H1 (cell line): ENCODE measurements around the gene PXDN. TPM values are rescaled to one million over a fixed set of nuclear protein-coding genes. Genes with fewer than 3 reads are reported as not detected.
A peak's percentile ranks its signal among the peaks of the same experiment; 100 is the strongest.

Source experiments
- CTCF ChIA-PET: fragments of 300-600 bp; sonication (Branson Sonifier 250); formaldehyde crosslinking; loops from one replicate; lab custom pipeline; 2021; ENCODE audit not compliant: partially characterized antibody; lab: Charles Lee
- POLR2A ChIA-PET: fragments of 300-600 bp; sonication (Branson Sonifier 250); formaldehyde crosslinking; loops from one replicate; lab custom pipeline; 2021; ENCODE audit warnings: inconsistent platforms; ENCODE audit not compliant: partially characterized antibody; lab: Charles Lee
- DNase-seq, 2 experiments: peaks; one replicate each; pipeline versions ENCODE4 v3.0.0 to v3.0.0-alpha.2; 2010 to 2022; ENCODE audit warnings: low spot score in 2 of 2, low read depth in 1 of 2, mixed read lengths in 1 of 2
- FAIRE-seq: peaks from 2 replicates; lab custom pipeline; 2011; peaks lifted over from hg19 to GRCh38; lab: Jason Lieb, UNC
- H2AFZ ChIP-seq: 2 replicates; pipeline ENCODE4 v1.8.1; 2012; ENCODE audit warnings: low read length, inconsistent platforms
- H2AK5ac ChIP-seq: 2 replicates; pipeline ENCODE4 v1.6.1; 2013; ENCODE audit warnings: low read depth, low read length
- H2BK120ac ChIP-seq: replicated peaks from 2 replicates; pipeline ENCODE3; 2013; ENCODE audit warnings: low read depth, low read length, inconsistent platforms
- H2BK12ac ChIP-seq: 2 replicates; pipeline ENCODE4 v1.6.1; 2013; ENCODE audit warnings: low read depth, low read length
- H2BK15ac ChIP-seq: 2 replicates; pipeline ENCODE4 v1.6.1; 2013; ENCODE audit warnings: low read length
- H2BK20ac ChIP-seq: 2 replicates; pipeline ENCODE4 v1.6.1; 2013; ENCODE audit warnings: low read length
- H2BK5ac ChIP-seq: 2 replicates; pipeline ENCODE4 v1.6.1; 2013; ENCODE audit warnings: low read depth, low read length
- H3K14ac ChIP-seq: 2 replicates; pipeline ENCODE4 v1.6.1; 2013; ENCODE audit warnings: inconsistent platforms; ENCODE audit not compliant: insufficient read length
- H3K18ac ChIP-seq: 2 replicates; pipeline ENCODE4 v1.6.1; 2013; ENCODE audit warnings: low read length; ENCODE audit errors: extremely low read depth
- H3K23ac ChIP-seq: 2 replicates; pipeline ENCODE4 v1.6.1; 2013; ENCODE audit warnings: inconsistent platforms; ENCODE audit not compliant: insufficient read length
- H3K23me2 ChIP-seq: 2 replicates; pipeline ENCODE4 v1.6.1; 2013; ENCODE audit warnings: low read depth, low read length
- H3K27ac ChIP-seq: 2 replicates; pipeline ENCODE4 v1.6.1; 2011; ENCODE audit warnings: low read depth, low read length, inconsistent platforms
- H3K27me3 ChIP-seq, 4 experiments: replicated peaks in 1 of 4; 1 replicate in 1 of 4; 2 replicates in 3 of 4; pipeline versions ENCODE4 v1.6.1 to v1.8.1; 2011 to 2013; ENCODE audit warnings: low read length in 3 of 4, mild to moderate bottlenecking in 3 of 4, inconsistent platforms in 2 of 4, mixed read lengths in 2 of 4, moderate library complexity in 1 of 4; ENCODE audit not compliant: control insufficient read depth in 3 of 4, insufficient read depth in 3 of 4; ENCODE audit errors: extremely low read depth in 1 of 4
- H3K36me3 ChIP-seq, 4 experiments: 2 replicates each; pipeline versions ENCODE4 v1.6.1 to v1.8.1; 2011 to 2013; ENCODE audit warnings: mild to moderate bottlenecking in 4 of 4, low read length in 3 of 4, moderate library complexity in 2 of 4, control low read depth in 1 of 4, inconsistent platforms in 1 of 4; ENCODE audit not compliant: insufficient read depth in 4 of 4, control insufficient read depth in 2 of 4
- H3K4ac ChIP-seq: replicated peaks from 2 replicates; pipeline ENCODE3; 2013; ENCODE audit warnings: low read length, low read depth, mixed read lengths, inconsistent platforms; ENCODE audit not compliant: insufficient read length
- H3K4me1 ChIP-seq, 4 experiments: replicated peaks in 1 of 4; 1 replicate in 1 of 4; 2 replicates in 3 of 4; pipeline versions ENCODE4 v1.6.1 to v1.8.1; 2011 to 2013; ENCODE audit warnings: low read length in 3 of 4, inconsistent platforms in 2 of 4, mixed read lengths in 1 of 4; ENCODE audit not compliant: insufficient read depth in 4 of 4, control insufficient read depth in 3 of 4
- H3K4me2 ChIP-seq, 2 experiments: 2 replicates each; pipeline versions ENCODE4 v1.6.1 to v1.8.1; 2011 to 2013; ENCODE audit warnings: low read depth in 2 of 2, low read length in 2 of 2, control low read depth in 1 of 2, inconsistent platforms in 1 of 2, mild to moderate bottlenecking in 1 of 2; ENCODE audit not compliant: insufficient read depth in 1 of 2
- H3K4me3 ChIP-seq, 4 experiments: fragments of 200-600, 300-600 bp in 1 of 4; sonication (generic), shearing (Covaris generic), sonication (Bioruptor Twin) in 1 of 4; 2 replicates each; pipeline versions ENCODE4 v1.5.1 to v1.8.1; 2011 to 2016; ENCODE audit warnings: low read length in 4 of 4, low read depth in 3 of 4, control low read depth in 2 of 4, inconsistent platforms in 2 of 4, mild to moderate bottlenecking in 2 of 4, mixed read lengths in 1 of 4, moderate library complexity in 1 of 4; ENCODE audit not compliant: insufficient read depth in 2 of 4; ENCODE audit errors: extremely low read depth in 1 of 4
- H3K56ac ChIP-seq: replicated peaks from 2 replicates; pipeline ENCODE3; 2013; ENCODE audit warnings: low read depth, mild to moderate bottlenecking, mixed read lengths, low read length, inconsistent platforms; ENCODE audit not compliant: insufficient read length
- H3K79me1 ChIP-seq: 2 replicates; pipeline ENCODE4 v1.6.1; 2013; ENCODE audit warnings: low read depth, low read length, control low read depth
- H3K79me2 ChIP-seq, 2 experiments: 2 replicates each; pipeline versions ENCODE4 v1.6.1 to v1.8.1; 2012 to 2013; ENCODE audit warnings: low read length in 2 of 2, mild to moderate bottlenecking in 2 of 2, inconsistent platforms in 1 of 2; ENCODE audit not compliant: insufficient read depth in 2 of 2, control insufficient read depth in 1 of 2
- H3K9ac ChIP-seq, 4 experiments: replicated peaks in 1 of 4; 1 replicate in 1 of 4; 2 replicates in 3 of 4; pipeline versions ENCODE4 v1.6.1 to v1.8.1; 2011 to 2013; ENCODE audit warnings: low read depth in 3 of 4, low read length in 3 of 4, control low read depth in 2 of 4, mild to moderate bottlenecking in 2 of 4, moderate library complexity in 2 of 4, inconsistent platforms in 1 of 4; ENCODE audit errors: extremely low read depth in 1 of 4
- H3K9me3 ChIP-seq, 2 experiments: 2 replicates each; pipeline versions ENCODE4 v1.6.1 to v1.8.1; 2012 to 2013; ENCODE audit warnings: mild to moderate bottlenecking in 2 of 2, moderate library complexity in 2 of 2, control low read depth in 1 of 2, inconsistent platforms in 1 of 2, low read depth in 1 of 2, low read length in 1 of 2, mixed read lengths in 1 of 2; ENCODE audit not compliant: insufficient read depth in 2 of 2
- H4K20me1 ChIP-seq, 2 experiments: replicated peaks in 1 of 2; 2 replicates each; pipeline versions ENCODE3 to v1.8.1; 2011 to 2013; ENCODE audit warnings: inconsistent platforms in 2 of 2, low read length in 2 of 2, mild to moderate bottlenecking in 1 of 2; ENCODE audit not compliant: insufficient read depth in 2 of 2, control insufficient read depth in 1 of 2
- H4K5ac ChIP-seq: 2 replicates; pipeline ENCODE4 v1.6.1; 2013; ENCODE audit warnings: low read length, low read depth, mixed read lengths, inconsistent platforms; ENCODE audit not compliant: insufficient read length
- H4K8ac ChIP-seq: 2 replicates; pipeline ENCODE4 v1.8.0; 2013; ENCODE audit warnings: mild to moderate bottlenecking, moderate library complexity, low read length, inconsistent platforms; ENCODE audit not compliant: insufficient read depth; ENCODE audit errors: extremely low read depth
- H4K91ac ChIP-seq: replicated peaks from 2 replicates; pipeline ENCODE3; 2013; ENCODE audit warnings: low read length, mixed read lengths, inconsistent platforms; ENCODE audit not compliant: insufficient read length
- SIRT6 ChIP-seq: IDR thresholded peaks from one replicate; pipeline ENCODE4 v1.7.1; 2012; ENCODE audit warnings: low read length, inconsistent platforms
- WGBS, 2 experiments: shearing (Covaris generic) in 1 of 2; methylation state at CpG; one replicate each; pipeline versions ENCODE4 v1.1.6 to v1.1.7; 2013 to 2015; ENCODE audit warnings: low lambda C conversion rate in 2 of 2, mixed read lengths in 2 of 2, inconsistent platforms in 1 of 2, low coverage in 1 of 2, missing lambda C conversion rate in 1 of 2; ENCODE audit not compliant: insufficient replicate concordance in 2 of 2, insufficient coverage in 1 of 2, insufficient read length in 1 of 2; ENCODE audit errors: extremely low coverage in 1 of 2, missing lambda C conversion rate in 1 of 2; 5-methylcytosine and 5-hydroxymethylcytosine counted together
- polyA plus RNA-seq, 7 experiments: library from polyadenylated mRNA; depleted of rRNA in 3 of 7; stranded (reverse) in 5 of 7; unstranded in 2 of 7; fragments of >200 nt in 5 of 7; fragments of 200-250 nt in 2 of 7; gene quantifications; 1 replicate in 5 of 7; 2 replicates in 1 of 7; 4 replicates in 1 of 7; pipeline versions ENCODE4 v1.2.1 to v1.2.3, GENCODE V29; 2011 to 2013; ENCODE audit warnings: missing spikeins in 2 of 7, mixed read lengths in 2 of 7
- total RNA-seq: library from RNA; stranded (reverse); fragmentation: NEBNext Ultra II Directional; extraction: Animal tissue kit (Norgen Biotek cat#: 25700); gene quantifications from 2 replicates; pipeline ENCODE4 v1.2.1, GENCODE V29; 2021

The PXDN gene
- total and polyA plus RNA-seq, 2 of the 8 experiments (the other 6 are each of a cell fraction or from before 2014, with no cell fraction given) = 104 to 141 TPM

- no peak overlapping the region for H3K4me3 ChIP-seq
- no peak overlapping the region for H3K27ac ChIP-seq
- H3K36me3 ChIP-seq = no peaks in the 10 kb centered on the region
- CTCF ChIA-PET = interaction anchor here (0.6 to 11.6 kb wide), 63 partner anchors 8 to 343 kb away, joined by 3 to 133 read pairs (median 4); no protein-coding TSS in a partner anchor
- H3K4me2 ChIP-seq = peak overlapping the region in 1 of 2 experiments; percentile 40; a peak in 2 of 4 replicates
- no peak overlapping the region for H4K91ac ChIP-seq
- DNase-seq (no peak), FAIRE-seq (no peak)
- no peak overlapping the region; the same call in 1 of the 2 replicates for H4K8ac ChIP-seq
- H2BK5ac ChIP-seq = no peak overlapping the region
- no peak overlapping the region for H3K23ac ChIP-seq
- H3K4ac ChIP-seq = no peak overlapping the region
- no peak overlapping the region for H2BK12ac ChIP-seq
- no peaks in the 10 kb centered on the region for H3K79me1 ChIP-seq
- H2BK120ac ChIP-seq = no peak overlapping the region
- peaks cover 0 to 7% of the 10 kb centered on the region in 2 experiments for H4K20me1 ChIP-seq
- peaks cover 0 to 3% (median 2%) of the 10 kb centered on the region in 4 experiments; a peak in 5 of 7 replicates for H3K4me1 ChIP-seq
- TF ChIP-seq SIRT6 = no peak
- H2BK15ac ChIP-seq = no peak overlapping the region
- no peaks in the 10 kb centered on the region; the same call in 1 of the 2 replicates for H3K23me2 ChIP-seq
- H3K9me3 ChIP-seq = peaks cover 15 to 16% of the 10 kb centered on the region in 2 experiments
- no peak overlapping the region; the same call in 1 of the 2 replicates for H3K18ac ChIP-seq
- H3K9ac ChIP-seq = no peak overlapping the region
- H3K14ac ChIP-seq = no peak overlapping the region
- H2BK20ac ChIP-seq = no peak overlapping the region
- H3K56ac ChIP-seq = no peak overlapping the region
- no peaks in the 10 kb centered on the region for H3K79me2 ChIP-seq
- H4K5ac ChIP-seq = no peak overlapping the region
- WGBS, 2 experiments = 53 to 100% methylated on average over 1 to 4 of the region's 5 CpGs
- POLR2A ChIA-PET = interaction anchor here (0.7 to 1.3 kb wide), 6 partner anchors 16 to 152 kb away, joined by 3 to 4 read pairs (median 3); no protein-coding TSS in a partner anchor
- H2AFZ ChIP-seq = no peak overlapping the region
- H2AK5ac ChIP-seq = no peak overlapping the region
- H3K27me3 ChIP-seq = peaks cover 0 to 27% (median 10%) of the 10 kb centered on the region in 4 experiments; a peak in 5 of 7 replicates
Observed at GRCh38 chr2:1750270-1750932, 6.1 kb upstream of the PXDN start.
